GM12878 (cell line): ENCODE results near the gene ATP6V0E1. TPM values are rescaled to one million over a fixed set of nuclear protein-coding genes. Genes with fewer than 3 reads are reported as not detected.

Experiments used
- ATAC-seq: fragments of 200-7000 bp; cut with Tn5 transposase; 3 replicates; pipeline ENCODE4 v1.9.1; 2020; ENCODE audit warnings: mild to moderate bottlenecking, moderate library complexity
- BruUV-seq: library from RNA; stranded (reverse); fragments of 400-500 nt; replicated peaks from 2 replicates; lab custom pipeline; 2021; lab: Mats Ljungman, UMichigan
- CTCF ChIA-PET: fragments of 300-600 bp; sonication (Branson Sonifier 250); formaldehyde crosslinking; extraction: SDS; loops from one replicate; lab custom pipeline; 2021; ENCODE audit warnings: inconsistent platforms; lab: Yijun Ruan, JAX
- POLR2A ChIA-PET: fragments of 350-600 bp; formaldehyde crosslinking; extraction: SDS; loops from one replicate; lab custom pipeline; 2021; ENCODE audit warnings: inconsistent platforms; lab: Charles Lee
- RAD21 ChIA-PET: fragments of 300-600 bp; sonication (Branson Sonifier 250); formaldehyde crosslinking; loops from one replicate; lab custom pipeline; 2023; ENCODE audit warnings: antibody characterized with exemption; ENCODE audit not compliant: unreplicated experiment; lab: Charles Lee
- SMC1A ChIA-PET: fragments of 300-600 bp; sonication (Branson Sonifier 250); formaldehyde crosslinking; loops from one replicate; lab custom pipeline; 2023; ENCODE audit not compliant: unreplicated experiment, uncharacterized antibody; lab: Charles Lee
- DNase-seq: peaks from one replicate; pipeline ENCODE4 v3.0.0-alpha.2; 2011; ENCODE audit warnings: low read depth, low spot score
- FAIRE-seq: peaks from 3 replicates; lab custom pipeline; 2011; peaks lifted over from hg19 to GRCh38; lab: Jason Lieb, UNC
- H2AFZ ChIP-seq: 2 replicates; pipeline ENCODE4 v1.6.0; 2011; ENCODE audit warnings: low read depth, low read length, control low read depth; ENCODE audit not compliant: control insufficient read depth
- H3K27ac ChIP-seq: 2 replicates; pipeline ENCODE4 v1.5.1; 2011; ENCODE audit warnings: control low read depth; ENCODE audit not compliant: control insufficient read depth, insufficient read depth
- H3K27me3 ChIP-seq, 2 experiments: replicated peaks in 1 of 2; 2 replicates each; pipeline versions ENCODE4 v1.6.0 to v1.6.1; 2011; ENCODE audit warnings: low read length in 1 of 2; ENCODE audit not compliant: control insufficient read depth in 2 of 2, insufficient read depth in 2 of 2
- H3K36me3 ChIP-seq, 2 experiments: 2 replicates each; pipeline ENCODE4 v1.5.1; 2011; ENCODE audit warnings: low read length in 1 of 2; ENCODE audit not compliant: control insufficient read depth in 2 of 2, insufficient read depth in 2 of 2
- H3K4me1 ChIP-seq: 2 replicates; pipeline ENCODE4 v1.6.1; 2011; ENCODE audit warnings: mild to moderate bottlenecking, low read length, moderate library complexity, mixed read lengths; ENCODE audit not compliant: control insufficient read depth, insufficient read depth
- H3K4me2 ChIP-seq: 2 replicates; pipeline ENCODE4 v1.6.0; 2011; ENCODE audit warnings: control low read depth; ENCODE audit not compliant: control insufficient read depth, insufficient read depth
- H3K4me3 ChIP-seq: fragments of 200-600 bp; sonication (generic); 2 replicates; pipeline ENCODE4 v1.5.1; 2016
- H3K79me2 ChIP-seq: 2 replicates; pipeline ENCODE4 v1.6.0; 2011; ENCODE audit warnings: low read length; ENCODE audit not compliant: control insufficient read depth, insufficient read depth
- H3K9ac ChIP-seq: 2 replicates; pipeline ENCODE4 v1.8.0; 2011; ENCODE audit warnings: low read length, control low read depth, mixed read lengths; ENCODE audit not compliant: control insufficient read depth, insufficient read depth
- H3K9me3 ChIP-seq: replicated peaks from 3 replicates; pipeline ENCODE4 v1.5.1; 2011; ENCODE audit warnings: mild to moderate bottlenecking, low read length; ENCODE audit not compliant: control insufficient read depth, insufficient read depth
- H4K20me1 ChIP-seq: 2 replicates; pipeline ENCODE4 v1.6.0; 2011; ENCODE audit not compliant: control insufficient read depth, insufficient read depth
- BHLHE40 ChIP-seq, 2 experiments: fragments of 450-650 bp in 1 of 2; IDR thresholded peaks; 2 replicates each; pipeline ENCODE4 v1.6.1; 2011 to 2017; ENCODE audit warnings: low read depth in 2 of 2, borderline replicate concordance in 1 of 2, improper control_type of control experiment in 1 of 2, low read length in 1 of 2, mild to moderate bottlenecking in 1 of 2
- ETV6 ChIP-seq, 2 experiments: fragments of 450-650 bp in 1 of 2; IDR thresholded peaks in 1 of 2; conservative IDR thresholded peaks in 1 of 2; 2 replicates each; pipeline ENCODE4 v1.6.1; 2014; ENCODE audit warnings: antibody characterized with exemption in 1 of 2, borderline replicate concordance in 1 of 2, low read depth in 1 of 2, mild to moderate bottlenecking in 1 of 2, moderate library complexity in 1 of 2
- KDM1A ChIP-seq: fragments of 200-600 bp; sonication (generic); IDR thresholded peaks from 2 replicates; pipeline ENCODE4 v1.6.1; 2016; ENCODE audit warnings: borderline replicate concordance
- MTA3 ChIP-seq: IDR thresholded peaks from 2 replicates; pipeline ENCODE4 v1.6.1; 2012; ENCODE audit warnings: low read length, inconsistent platforms, borderline replicate concordance
- NBN ChIP-seq: fragments of 450-650 bp; IDR thresholded peaks from 2 replicates; pipeline ENCODE4 v1.6.1; 2016
- NR2F1 ChIP-seq: fragments of 450-650 bp; conservative IDR thresholded peaks from 2 replicates; pipeline ENCODE4 v1.6.1; 2017; ENCODE audit warnings: mild to moderate bottlenecking
- PAX8 ChIP-seq: fragments of 450-650 bp; IDR thresholded peaks from 2 replicates; pipeline ENCODE4 v1.6.1; 2017; ENCODE audit warnings: mild to moderate bottlenecking, moderate library complexity
- POU2F2 ChIP-seq: IDR thresholded peaks from 3 replicates; pipeline ENCODE4 v1.6.1; 2011; ENCODE audit warnings: low read depth, mild to moderate bottlenecking, low read length, borderline replicate concordance
- SIN3A ChIP-seq: IDR thresholded peaks from 2 replicates; pipeline ENCODE4 v1.6.1; 2012; ENCODE audit warnings: low read depth, low read length, improper control_type of control experiment
- ZBTB4 ChIP-seq: fragments of 450-650 bp; formaldehyde crosslinking; IDR thresholded peaks from 2 replicates; pipeline ENCODE4 v1.4.0; 2022; ENCODE audit warnings: mild to moderate bottlenecking, moderate library complexity
- WGBS: methylation state at CpG from one replicate; pipeline ENCODE4 v1.1.6; 2016; ENCODE audit warnings: low lambda C conversion rate; ENCODE audit not compliant: insufficient replicate concordance, insufficient coverage; ENCODE audit errors: missing lambda C conversion rate; 5-methylcytosine and 5-hydroxymethylcytosine counted together
- in situ Hi-C: fragments of 300-500 bp; cut with MboI; formaldehyde crosslinking; loops from 9 replicates; pipeline ENCODE4 v1.14.3; 2018; ENCODE audit warnings: mixed read lengths
- intact Hi-C: fragments of 100-400 bp; cut with micrococcal nuclease; formaldehyde crosslinking; loops from one replicate; pipeline ENCODE4 v1.14.2; 2022; ENCODE audit not compliant: unreplicated experiment
- polyA plus RNA-seq, 11 experiments: library from polyadenylated mRNA; depleted of rRNA in 4 of 11; unstranded in 6 of 11; stranded (reverse) in 5 of 11; fragments of >200 nt; fragmentation: Nextera tagmentation in 4 of 11; fragmentation: Illumina TruSeq in 1 of 11; extraction: Ambion mirVana in 4 of 11; extraction: Trizol in 1 of 11; gene quantifications; 1 replicate in 1 of 11; 2 replicates in 10 of 11; pipeline versions ENCODE4 v1.2.1 to v1.2.3, GENCODE V29; 2011 to 2016; ENCODE audit warnings: inconsistent platforms in 2 of 11, missing spikeins in 2 of 11, low read depth in 1 of 11
- total RNA-seq, 4 experiments: library from RNA; depleted of rRNA in 3 of 4; stranded (reverse); fragments of >200 nt in 3 of 4; fragmentation: Illumina TruSeq in 1 of 4; extraction: Trizol in 1 of 4; gene quantifications; 2 replicates each; pipeline versions ENCODE4 v1.2.1 to v1.2.3, GENCODE V29; 2013 to 2021
- TF ChIP-seq, protein P1 (sequence below): fragments of 450-650 bp; IDR thresholded peaks from 2 replicates; pipeline ENCODE4 v1.6.1; 2017; ENCODE audit warnings: borderline replicate concordance

ATP6V0E1 gene
- total and polyA plus RNA-seq, 10 of the 15 experiments (the other 5 are each of a cell fraction or from before 2014, with no cell fraction given), result 143 to 787 (median 306) TPM

- WGBS, result over 99% methylated on average over 8 of the region's 8 CpGs
- Histone ChIP-seq H3K4me3 (no peak overlapping the region), H3K27me3 (no peaks in the 10 kb centered on the region), H3K4me2 (no peak overlapping the region), H3K27ac (no peak overlapping the region), H3K4me1 (peaks cover 3% of the 10 kb centered on the region; the same call in 1 of the 2 replicates), H2AFZ (no peak overlapping the region), H3K79me2 (peaks cover 62% of the 10 kb centered on the region), H3K36me3 (peaks cover 4 to 22% of the 10 kb centered on the region in 2 experiments)
- ChIA-PET RAD21 (no interaction called here), POLR2A (no interaction called here), CTCF (no interaction called here), SMC1A (interaction anchor here (0.8 to 1.0 kb wide), 3 partner anchors 42 to 145 kb away, joined by 3 to 7 read pairs (median 5); no protein-coding TSS in a partner anchor)
- DNase-seq (no peak), FAIRE-seq (no peak), ATAC-seq (no peak)
- BruUV-seq, result no TSS peak
- TF ChIP-seq NR2F1 (no peak), KDM1A (no peak), ETV6 (conservative IDR thresholded peaks at IDR 0.05 in 1 of 2, IDR thresholded peaks at IDR 0.05 in 1 of 2; ENCODE audit: borderline replicate concordance in 1 of 2, low read depth in 1 of 2) (no peak), POU2F2 (no peak), ZBTB4 (CRISPR knock-in tag) (no peak), PAX8 (no peak), SIN3A (no peak), BHLHE40 (IDR thresholded peaks at IDR 0.05; ENCODE audit: borderline replicate concordance in 1 of 2, low read depth in 2 of 2, low read length in 1 of 2) (no peak), MTA3 (no peak), NBN (no peak)
- TF ChIP-seq, protein P1, sequence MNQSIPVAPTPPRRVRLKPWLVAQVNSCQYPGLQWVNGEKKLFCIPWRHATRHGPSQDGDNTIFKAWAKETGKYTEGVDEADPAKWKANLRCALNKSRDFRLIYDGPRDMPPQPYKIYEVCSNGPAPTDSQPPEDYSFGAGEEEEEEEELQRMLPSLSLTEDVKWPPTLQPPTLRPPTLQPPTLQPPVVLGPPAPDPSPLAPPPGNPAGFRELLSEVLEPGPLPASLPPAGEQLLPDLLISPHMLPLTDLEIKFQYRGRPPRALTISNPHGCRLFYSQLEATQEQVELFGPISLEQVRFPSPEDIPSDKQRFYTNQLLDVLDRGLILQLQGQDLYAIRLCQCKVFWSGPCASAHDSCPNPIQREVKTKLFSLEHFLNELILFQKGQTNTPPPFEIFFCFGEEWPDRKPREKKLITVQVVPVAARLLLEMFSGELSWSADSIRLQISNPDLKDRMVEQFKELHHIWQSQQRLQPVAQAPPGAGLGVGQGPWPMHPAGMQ, result no peak
- TF ChIP-seq, all 136 proteins: peak for 0
- in situ Hi-C loops, result no loop called here
- no peaks in the 10 kb centered on the region for H4K20me1 ChIP-seq
- H3K9me3 ChIP-seq, result no peaks in the 10 kb centered on the region
- H3K9ac ChIP-seq, result no peak overlapping the region
- intact Hi-C loops, result no loop called here
Observed at GRCh38 chr5:172990776-172991175, 7.2 kb downstream of the ATP6V0E1 start.
